Heart right ventricle (tissue), 16 donors: ENCODE results near the gene PROX2. TPM values are rescaled to one million over a fixed set of nuclear protein-coding genes. Genes with fewer than 3 reads are reported as not detected.
A peak's percentile ranks its signal among the peaks of the same experiment; 100 is the strongest.

Experiments
- ATAC-seq, 8 donors: fragments of 200-7000 bp; cut with Tn5 transposase; one replicate each; pipeline ENCODE4 v1.9.1; 2020; ENCODE audit warnings: mild to moderate bottlenecking in 8 of 8, moderate library complexity in 8 of 8, moderate number of reproducible peaks in 1 of 8
- DNase-seq, 2 donors: peaks; one replicate each; pipeline ENCODE4 v3.0.0-alpha.2; 2020
- H3K27ac ChIP-seq, 10 donors: fragments of 200-600 bp; sonication (generic) in 2 of 10; one replicate each; pipeline versions ENCODE4 v1.5.0 to v1.8.0; 2020 to 2022; ENCODE audit warnings: mild to moderate bottlenecking in 3 of 10
- H3K27me3 ChIP-seq, 7 donors: fragments of 200-600 bp; one replicate each; pipeline ENCODE4 v1.8.0; 2021 to 2022; ENCODE audit warnings: mild to moderate bottlenecking in 2 of 7
- H3K36me3 ChIP-seq, 9 donors: fragments of 200-600 bp; sonication (generic) in 1 of 9; one replicate each; pipeline versions ENCODE4 v1.5.0 to v1.8.0; 2020 to 2022; ENCODE audit warnings: mild to moderate bottlenecking in 2 of 9
- H3K4me1 ChIP-seq, 9 donors: fragments of 200-600 bp; sonication (generic) in 1 of 9; one replicate each; pipeline versions ENCODE4 v1.5.0 to v1.8.0; 2020 to 2022; ENCODE audit warnings: mild to moderate bottlenecking in 4 of 9
- H3K4me3 ChIP-seq, 10 donors: fragments of 200-600 bp; sonication (generic) in 2 of 10; one replicate each; pipeline versions ENCODE4 v1.5.0 to v1.8.0; 2020 to 2022; ENCODE audit warnings: mild to moderate bottlenecking in 7 of 10, moderate library complexity in 2 of 10
- H3K9me3 ChIP-seq, 11 donors: fragments of 200-600 bp in 10 of 11; sonication (generic) in 2 of 11; one replicate each; pipeline versions ENCODE4 v1.5.0 to v1.8.0; 2013 to 2022; ENCODE audit warnings: mild to moderate bottlenecking in 2 of 11, control low read depth in 1 of 11, moderate library complexity in 1 of 11
- WGBS, 2 donors: extraction: QIAGEN DNeasy Blood & Tissue Kit; methylation state at CpG; one replicate each; pipeline ENCODE4 v1.1.7; 2013; ENCODE audit warnings: inconsistent platforms in 1 of 2; 5-methylcytosine and 5-hydroxymethylcytosine counted together
- intact Hi-C, 10 donors: fragments of 100-400 bp; cut with DNase I; formaldehyde crosslinking; loops; one replicate each; pipeline versions ENCODE4 v1.11.1 to v1.14.2; 2022
- polyA plus RNA-seq, 2 donors: library from polyadenylated mRNA; stranded (reverse); fragments of 200-250 nt; gene quantifications; one replicate each; pipeline ENCODE4 v1.2.3, GENCODE V29; 2013
- total RNA-seq, 10 donors: library from RNA; stranded (reverse); fragmentation: NEBNext Ultra II Directional in 3 of 10; extraction: Animal tissue kit (Norgen Biotek cat#: 25700) in 3 of 10; gene quantifications; one replicate each; pipeline versions ENCODE4 v1.2.1 to v1.2.4, GENCODE V29; 2021 to 2023
- TF ChIP-seq, protein P1 (sequence below), 9 donors: fragments of 200-600 bp; sonication (generic) in 2 of 9; IDR thresholded peaks; one replicate each; pipeline versions ENCODE4 v1.5.0 to v1.8.0; 2021 to 2022; ENCODE audit warnings: antibody characterized with exemption in 9 of 9, mild to moderate bottlenecking in 5 of 9, moderate library complexity in 1 of 9
- donor health status: Arrhythmogenic right ventricular cardiomyopathy.
- donor health status: ischemic (EF 13 %, LVEDD 7.1; RV severe dilation, severe dysfunction).
- donor health status: healthy with polysubstance abuse.
- donor health status: DM: no; HTN: yes; CAD: no.
- donor health status: DM: no; HTN: no; CAD: no.
- donor health status: ischemic (EF 25% LVEDD 6.9; RV normal size, moderate dysfunction).
- donor health status: ischemic (EF 25% LVEDD 5.7; RV mildly dilated, moderate dysfunction).
- donor health status: healthy.
- donor health status: DM: yes; HTN: yes; CAD: no.
- donor health status: Ischemic cardiomyopathy.
- donor health status: ischemic (EF 35%, LVEDD 5.7; RV mildly dilated, moderate dysfunction).
- donor health status: nonischemic (EF 11% LVEDD 7.7; RV severe dilation, severe dysfunction).
- donor health status: DM: yes; HTN: yes; CAD: no.
- donor health status: PGD.
- donor health status: ischemic (EF 29% LVEDD 5.4; RV normal size, mild dysfunction).
- donor health status: nonischemic (EF 23%, LVEDD 6.1; RV moderate dilation, normal function).

The PROX2 gene
- total and polyA plus RNA-seq, 12 donors, result not detected

DNA sequence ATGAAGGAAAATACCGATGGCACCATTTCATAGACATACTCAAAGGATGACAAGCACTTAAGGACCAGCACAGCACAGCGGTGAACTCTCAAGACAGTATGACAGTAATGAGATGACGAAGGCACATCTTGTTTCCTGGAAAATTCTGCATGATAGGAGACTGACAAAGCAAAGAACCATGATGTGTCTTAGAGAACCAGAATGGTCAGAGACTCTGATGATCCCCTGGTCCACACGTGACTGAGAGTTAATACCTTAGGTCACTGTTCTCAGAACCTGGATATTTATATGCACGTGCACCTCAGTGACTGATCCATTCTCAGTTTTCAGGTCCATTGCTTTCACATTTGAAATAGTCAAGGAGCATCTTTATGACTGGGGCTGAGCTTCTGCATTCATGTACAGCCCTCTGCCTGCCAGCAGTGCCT is 35.3 kb downstream of the PROX2 start:
- TF ChIP-seq, protein P1, sequence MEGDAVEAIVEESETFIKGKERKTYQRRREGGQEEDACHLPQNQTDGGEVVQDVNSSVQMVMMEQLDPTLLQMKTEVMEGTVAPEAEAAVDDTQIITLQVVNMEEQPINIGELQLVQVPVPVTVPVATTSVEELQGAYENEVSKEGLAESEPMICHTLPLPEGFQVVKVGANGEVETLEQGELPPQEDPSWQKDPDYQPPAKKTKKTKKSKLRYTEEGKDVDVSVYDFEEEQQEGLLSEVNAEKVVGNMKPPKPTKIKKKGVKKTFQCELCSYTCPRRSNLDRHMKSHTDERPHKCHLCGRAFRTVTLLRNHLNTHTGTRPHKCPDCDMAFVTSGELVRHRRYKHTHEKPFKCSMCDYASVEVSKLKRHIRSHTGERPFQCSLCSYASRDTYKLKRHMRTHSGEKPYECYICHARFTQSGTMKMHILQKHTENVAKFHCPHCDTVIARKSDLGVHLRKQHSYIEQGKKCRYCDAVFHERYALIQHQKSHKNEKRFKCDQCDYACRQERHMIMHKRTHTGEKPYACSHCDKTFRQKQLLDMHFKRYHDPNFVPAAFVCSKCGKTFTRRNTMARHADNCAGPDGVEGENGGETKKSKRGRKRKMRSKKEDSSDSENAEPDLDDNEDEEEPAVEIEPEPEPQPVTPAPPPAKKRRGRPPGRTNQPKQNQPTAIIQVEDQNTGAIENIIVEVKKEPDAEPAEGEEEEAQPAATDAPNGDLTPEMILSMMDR (IDR thresholded peaks at IDR 0.05), result no peak
- WGBS, 2 donors, result 82 to 90% methylated on average over 5 of the region's 5 CpGs
- Histone ChIP-seq H3K27ac (no peak overlapping the region), H3K4me1 (peaks cover 0 to 39% (median 11%) of the 10 kb centered on the region in 9 donors), H3K27me3 (no peaks in the 10 kb centered on the region), H3K4me3 (no peak overlapping the region), H3K36me3 (peaks cover 0 to 25% (median 4%) of the 10 kb centered on the region in 9 donors), H3K9me3 (no peaks in the 10 kb centered on the region)
- intact Hi-C loops, result no loop called here
- DNase-seq (no peak), ATAC-seq (no peak)

DNA sequence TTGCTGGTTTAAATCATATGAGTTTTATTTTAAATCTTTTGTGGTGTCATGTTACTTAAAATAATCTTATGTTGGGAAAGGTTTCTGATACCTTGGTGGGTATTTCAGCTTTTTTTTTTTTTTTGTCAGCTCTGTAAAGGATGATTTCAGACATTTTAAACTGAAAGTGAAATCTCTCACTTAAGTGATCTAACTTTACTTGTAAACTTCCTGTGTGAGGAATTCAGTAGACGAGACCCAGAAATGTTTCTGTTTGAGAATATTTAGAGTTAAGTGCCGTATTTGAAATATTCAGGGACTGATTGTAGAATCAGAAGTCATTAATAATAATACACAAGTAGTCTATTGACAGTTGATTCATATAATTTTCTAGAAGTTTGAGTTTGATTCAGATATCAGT is 37.8 kb downstream of the PROX2 start:
- no peaks in the 10 kb centered on the region for H3K27me3 ChIP-seq
- H3K36me3 ChIP-seq, result peaks cover 0 to 45% (median 4%) of the 10 kb centered on the region in 9 donors
- H3K9me3 ChIP-seq, result no peaks in the 10 kb centered on the region
- ATAC-seq, result peak in 1 of 8 donors; percentile 38
- peak overlapping the region in 3 of 10 donors; percentile 20 to 28 (median 25) for H3K4me3 ChIP-seq
- peaks cover 0 to 34% (median 2%) of the 10 kb centered on the region in 9 donors for H3K4me1 ChIP-seq
- intact Hi-C loops, result no loop called here
- peak overlapping the region in 8 of 10 donors; percentile 18 to 76 (median 56) for H3K27ac ChIP-seq
- 30 to 54% methylated on average over 2 of the region's 2 CpGs for WGBS, 2 donors
- TF ChIP-seq, protein P1 (IDR thresholded peaks at IDR 0.05), result no peak
- no peak for DNase-seq

DNA sequence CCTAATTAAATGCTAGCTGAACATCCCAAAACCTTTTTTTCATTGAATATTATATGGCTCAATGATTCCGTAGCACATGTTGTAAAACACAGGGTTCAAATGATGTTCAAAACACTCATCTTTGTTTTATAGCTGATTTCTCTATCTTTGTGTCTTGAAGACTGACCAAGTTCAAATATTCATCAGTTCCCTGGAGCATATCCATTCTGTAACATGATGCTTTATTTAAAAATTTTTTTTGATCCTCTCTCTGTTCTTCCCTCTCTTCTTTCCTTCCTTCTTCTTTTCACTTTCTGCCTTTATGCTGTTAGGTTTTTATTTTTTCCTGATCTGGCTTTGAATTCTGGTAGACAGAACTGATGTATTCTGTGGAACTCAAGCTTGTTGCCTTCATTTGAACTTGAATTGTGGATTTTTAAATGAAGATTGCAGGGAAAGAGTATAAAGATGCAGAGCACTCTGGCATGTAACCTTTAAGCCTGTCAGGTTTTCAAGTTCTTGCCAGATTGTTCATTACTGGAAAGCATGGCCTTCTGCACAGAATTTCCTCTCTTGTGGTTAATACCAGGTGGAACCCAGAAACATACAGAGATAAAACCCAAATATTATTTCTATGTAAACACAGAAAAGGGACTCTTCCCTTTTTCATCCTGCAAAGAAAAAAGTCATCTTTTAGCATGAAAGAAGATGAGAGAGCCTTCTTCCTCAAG is 39.5 kb downstream of the PROX2 start:
- H3K4me1 ChIP-seq, result peaks cover 0 to 32% (median 0%) of the 10 kb centered on the region in 9 donors
- DNase-seq (no peak), ATAC-seq (no peak)
- peak overlapping the region in 2 of 10 donors; percentile 31 to 75 for H3K27ac ChIP-seq
- intact Hi-C loops, result no loop called here
- 82 to 89% methylated on average over 1 of the region's 1 CpG for WGBS, 2 donors
- no peaks in the 10 kb centered on the region for H3K9me3 ChIP-seq
- H3K4me3 ChIP-seq, result no peak overlapping the region
- H3K36me3 ChIP-seq, result peaks cover 0 to 63% (median 4%) of the 10 kb centered on the region in 9 donors
- no peaks in the 10 kb centered on the region for H3K27me3 ChIP-seq
- TF ChIP-seq, protein P1 (IDR thresholded peaks at IDR 0.05), result no peak

DNA sequence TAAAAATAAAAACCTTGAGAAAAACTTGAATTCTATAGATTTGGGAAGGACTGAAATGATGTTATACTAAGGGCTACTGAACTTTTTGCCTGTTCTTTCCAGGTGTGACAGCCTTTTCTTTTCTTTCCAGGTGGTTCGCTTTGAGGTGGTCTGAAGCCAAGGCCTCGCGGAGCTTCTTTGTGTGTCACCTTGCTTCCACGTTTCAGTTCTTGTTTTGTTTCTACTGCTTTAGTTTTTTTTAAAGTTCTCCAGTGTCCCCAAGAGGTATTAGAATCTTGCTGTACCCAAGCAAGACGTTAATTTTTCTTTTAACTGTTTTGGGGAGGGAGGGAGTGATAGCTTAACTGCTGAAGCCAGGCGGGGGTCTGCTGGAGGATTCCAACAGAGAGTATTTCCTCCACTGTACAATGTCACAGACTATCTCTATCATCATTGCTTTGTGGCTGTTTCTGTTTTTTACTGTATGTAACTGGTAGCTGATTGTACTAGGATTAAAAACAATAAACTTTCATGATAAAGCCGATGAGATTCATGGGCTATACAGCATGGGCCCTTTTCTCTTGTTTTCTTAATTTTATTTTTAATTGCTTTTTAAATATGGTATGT is 40.2 kb downstream of the PROX2 start:
- intact Hi-C loops, result no loop called here
- no peaks in the 10 kb centered on the region for H3K27me3 ChIP-seq
- no peak for ATAC-seq
- no peak for DNase-seq
- WGBS, 2 donors, result 81 to 83% methylated on average over 7 of the region's 7 CpGs
- no peaks in the 10 kb centered on the region for H3K9me3 ChIP-seq
- TF ChIP-seq, protein P1 (IDR thresholded peaks at IDR 0.05), result no peak
- peak overlapping the region in 1 of 10 donors; percentile 31 for H3K27ac ChIP-seq
- H3K36me3 ChIP-seq, result peaks cover 0 to 67% (median 9%) of the 10 kb centered on the region in 9 donors
- H3K4me1 ChIP-seq, result peaks cover 0 to 28% (median 0%) of the 10 kb centered on the region in 9 donors
- no peak overlapping the region for H3K4me3 ChIP-seq
